T1000 (cell line): ENCODE data around the gene ZCCHC24.
A peak's percentile ranks its signal among the peaks of the same experiment; 100 is the strongest.

Experiments used
- DNase-seq: peaks from one replicate; lab custom pipeline; 2025; ENCODE audit warnings: mixed read lengths; lab: John Stamatoyannopoulos, UW

The ZCCHC24 gene

GRCh38 chr10:79383974-79384606 lies 61.3 kb downstream of the ZCCHC24 start:
- DNase-seq, result no peak

DNA sequence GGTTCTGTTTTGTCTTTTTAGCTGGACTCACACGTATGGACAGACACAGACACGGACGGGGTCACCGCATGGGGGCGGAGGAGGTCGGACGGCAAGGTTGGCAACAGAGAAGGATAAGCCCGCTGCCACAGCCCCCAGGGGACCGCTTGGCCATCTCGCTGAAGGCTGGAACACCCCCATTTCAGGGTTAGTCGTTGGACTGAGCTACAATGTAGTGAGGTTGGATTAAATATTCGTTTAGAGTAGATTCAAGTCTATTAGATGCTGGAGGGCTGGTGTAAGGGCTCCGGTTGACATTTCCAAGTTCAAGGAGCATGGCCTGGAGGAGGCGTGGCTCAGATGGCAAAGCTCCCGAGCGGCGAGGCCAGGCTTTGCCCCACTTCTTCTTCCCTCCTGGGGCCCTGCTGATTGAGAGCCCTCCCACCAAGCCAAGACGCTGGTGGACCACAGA lies 62.9 kb downstream of the ZCCHC24 start:
- DNase-seq, result no peak

GRCh38 chr10:79381804-79382221 lies 63.6 kb downstream of the ZCCHC24 start:
- DNase-seq, result peak; percentile 72

DNA sequence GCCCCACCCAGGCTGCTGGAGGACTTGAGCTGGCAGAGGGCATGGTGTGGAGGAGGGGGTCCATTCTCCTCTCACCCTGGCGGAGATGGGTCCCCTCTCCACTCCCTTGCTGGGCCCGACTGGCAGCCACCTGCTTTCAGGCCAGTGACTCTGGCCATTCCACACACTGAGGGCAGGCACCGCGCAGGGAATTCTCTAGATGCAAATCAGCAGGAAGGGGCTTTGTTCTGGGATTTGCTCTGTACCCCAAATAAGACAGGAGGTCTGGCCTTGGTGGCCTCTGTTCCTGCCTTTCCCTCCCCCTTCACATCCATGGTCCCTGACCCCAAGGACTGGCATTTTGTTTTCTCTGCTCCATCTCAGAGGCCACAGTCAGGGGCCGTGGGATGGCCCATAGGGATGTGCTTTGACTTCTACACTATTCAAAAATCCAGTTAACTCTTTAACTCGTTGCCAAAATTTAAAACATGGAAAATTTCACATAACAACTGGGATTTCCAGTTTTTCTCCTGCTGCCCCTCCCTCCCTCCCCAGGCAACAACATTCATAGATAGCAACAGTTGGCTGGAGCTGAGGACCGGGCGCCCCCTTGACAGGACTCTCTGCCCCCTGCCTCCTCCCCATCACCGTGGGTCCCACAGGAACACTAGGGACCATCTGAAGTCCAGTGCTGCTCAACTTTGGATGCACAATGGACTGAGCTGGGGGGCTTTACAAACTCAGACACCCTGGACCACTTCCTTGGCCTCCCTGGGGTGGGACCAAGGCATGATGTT lies 64.3 kb downstream of the ZCCHC24 start:
- no peak for DNase-seq

- no peak for DNase-seq
These were observed 65.1 kb downstream of the ZCCHC24 start for GRCh38 chr10:79380125-79380945.

GRCh38 chr10:79379512-79380124 lies 65.8 kb downstream of the ZCCHC24 start:
- DNase-seq, result no peak

- DNase-seq, result no peak
These were observed 66.5 kb downstream of the ZCCHC24 start for GRCh38 chr10:79378647-79379511.

GRCh38 chr10:79378383-79378646 lies 67.1 kb downstream of the ZCCHC24 start:
- DNase-seq, result no peak

DNA sequence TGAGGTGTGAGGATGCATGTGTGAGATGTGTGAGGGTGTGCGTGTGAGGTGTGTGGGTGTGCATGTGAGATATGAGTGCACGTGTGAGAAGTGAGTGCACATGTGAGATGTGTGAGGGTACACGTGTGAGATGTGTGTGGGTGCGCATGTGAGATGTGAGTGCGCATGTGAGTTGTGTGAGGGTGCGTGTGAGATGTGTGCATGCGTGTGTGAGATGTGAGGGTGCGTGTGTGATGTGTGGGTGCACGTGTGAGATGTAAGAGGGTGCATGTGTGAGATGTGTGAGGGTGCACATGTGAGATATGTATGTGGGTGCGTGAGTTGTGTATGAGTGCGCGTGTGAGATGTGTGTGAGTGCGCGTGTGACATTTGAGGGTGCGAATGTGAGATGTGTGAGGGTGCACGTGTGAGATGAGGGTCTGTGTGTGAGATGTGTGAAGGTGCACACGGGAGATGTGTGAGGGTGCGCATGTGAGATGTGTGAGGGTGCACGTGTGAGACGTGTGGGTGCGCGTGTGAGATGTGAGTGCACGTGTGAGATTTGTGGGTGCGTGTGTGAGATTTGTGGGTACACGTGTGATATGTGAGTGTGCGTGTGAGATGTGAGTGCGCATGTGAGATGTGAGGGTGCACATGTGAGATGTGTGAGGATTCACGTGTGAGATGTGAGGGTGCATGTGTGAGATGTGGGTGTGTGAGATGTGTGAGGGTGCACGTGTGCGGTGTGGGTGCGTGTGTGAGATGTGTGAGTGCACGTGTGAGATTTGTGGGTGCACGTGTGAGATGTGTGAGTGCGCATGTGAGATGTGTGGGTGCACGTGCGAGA lies 67.7 kb downstream of the ZCCHC24 start:
- DNase-seq, result no peak

GRCh38 chr10:79376751-79377556 lies 68.5 kb downstream of the ZCCHC24 start:
- no peak for DNase-seq

DNA sequence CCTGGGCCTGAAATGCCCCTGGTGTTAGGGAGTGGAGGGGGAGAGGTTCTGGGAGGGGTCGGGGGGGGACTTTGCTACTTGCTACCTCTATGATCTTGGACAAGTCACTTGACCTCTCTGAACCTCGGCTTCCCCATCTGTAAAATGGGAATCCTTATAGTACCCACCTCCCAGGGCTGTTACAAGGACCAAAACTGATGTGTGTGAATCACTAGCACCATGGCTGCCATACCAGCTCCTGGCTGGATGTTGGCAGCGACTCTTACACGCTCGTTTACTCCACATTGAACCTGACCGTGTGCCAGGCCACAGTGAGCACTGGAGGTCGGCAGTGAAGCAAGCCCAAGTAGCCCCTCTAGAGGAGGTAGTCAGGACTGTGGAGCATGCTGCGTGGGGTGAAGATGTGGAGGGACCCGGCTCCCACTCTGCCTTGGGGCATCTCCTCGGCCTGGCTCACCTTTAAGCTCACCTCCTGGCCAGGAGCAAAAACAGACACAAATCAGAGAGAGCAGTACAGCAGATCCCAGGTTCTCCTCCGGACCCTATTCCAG lies 69.3 kb downstream of the ZCCHC24 start:
- no peak for DNase-seq

DNA sequence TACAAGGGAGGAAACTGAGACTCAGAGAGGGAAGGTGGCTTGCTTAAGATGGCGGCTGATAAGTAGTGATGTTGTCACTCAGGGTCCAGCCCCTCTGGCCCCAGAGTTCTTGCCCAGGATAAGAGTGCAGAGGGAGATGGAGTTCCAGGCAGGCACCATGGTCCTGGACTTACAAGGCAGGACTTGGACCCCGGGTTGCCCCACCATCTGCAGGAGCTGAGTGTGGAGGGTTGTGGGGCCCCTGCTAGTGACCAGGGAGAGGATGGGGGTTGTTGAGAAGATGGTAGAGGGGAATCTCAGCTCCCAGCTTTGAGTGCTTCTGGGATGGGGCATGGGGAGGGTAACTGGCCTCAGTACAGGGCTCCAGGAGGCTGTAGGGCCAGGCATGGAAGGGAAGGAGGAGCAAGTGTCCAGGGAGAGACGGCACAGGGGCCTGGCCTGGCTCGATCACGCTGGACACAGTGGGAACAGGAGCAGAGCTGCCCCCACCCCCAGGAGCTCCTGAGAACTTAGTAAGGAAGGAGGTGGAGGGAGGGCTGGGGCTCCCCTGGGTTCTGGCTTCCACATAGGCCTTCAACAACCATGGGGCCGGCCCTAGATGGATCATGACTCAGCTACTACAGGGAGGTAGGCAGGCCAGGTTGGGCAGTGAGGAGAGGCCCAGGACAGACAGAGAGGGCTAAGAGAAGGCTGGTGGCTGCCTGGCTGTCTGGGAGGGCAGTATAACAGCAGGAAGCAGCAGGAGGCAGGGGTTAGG lies 69.9 kb downstream of the ZCCHC24 start:
- no peak for DNase-seq

GRCh38 chr10:79374312-79375191 lies 70.9 kb downstream of the ZCCHC24 start:
- peak; percentile 70 for DNase-seq

DNA sequence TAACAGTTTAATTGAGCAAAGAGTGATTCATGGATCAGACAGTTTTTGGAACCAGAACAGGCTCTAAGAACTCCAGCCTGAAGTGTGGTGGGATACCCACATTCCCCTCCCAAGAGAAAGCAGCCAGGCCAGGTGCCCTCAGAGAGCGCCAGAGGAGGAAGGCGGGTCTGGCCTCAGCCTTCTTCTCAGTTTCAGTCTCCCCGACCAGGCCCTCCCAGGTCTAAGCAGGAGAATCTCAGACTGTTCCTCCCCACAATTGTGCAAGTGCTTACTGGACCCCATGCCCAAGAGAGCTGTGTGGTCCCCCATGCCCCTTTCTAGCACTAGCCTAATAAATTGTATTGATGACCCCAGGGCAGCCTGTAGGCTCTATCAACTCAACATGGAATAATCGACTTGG lies 72.6 kb downstream of the ZCCHC24 start:
- DNase-seq, result no peak

- no peak for DNase-seq
These were observed 77.8 kb downstream of the ZCCHC24 start for GRCh38 chr10:79367426-79368189.

DNA sequence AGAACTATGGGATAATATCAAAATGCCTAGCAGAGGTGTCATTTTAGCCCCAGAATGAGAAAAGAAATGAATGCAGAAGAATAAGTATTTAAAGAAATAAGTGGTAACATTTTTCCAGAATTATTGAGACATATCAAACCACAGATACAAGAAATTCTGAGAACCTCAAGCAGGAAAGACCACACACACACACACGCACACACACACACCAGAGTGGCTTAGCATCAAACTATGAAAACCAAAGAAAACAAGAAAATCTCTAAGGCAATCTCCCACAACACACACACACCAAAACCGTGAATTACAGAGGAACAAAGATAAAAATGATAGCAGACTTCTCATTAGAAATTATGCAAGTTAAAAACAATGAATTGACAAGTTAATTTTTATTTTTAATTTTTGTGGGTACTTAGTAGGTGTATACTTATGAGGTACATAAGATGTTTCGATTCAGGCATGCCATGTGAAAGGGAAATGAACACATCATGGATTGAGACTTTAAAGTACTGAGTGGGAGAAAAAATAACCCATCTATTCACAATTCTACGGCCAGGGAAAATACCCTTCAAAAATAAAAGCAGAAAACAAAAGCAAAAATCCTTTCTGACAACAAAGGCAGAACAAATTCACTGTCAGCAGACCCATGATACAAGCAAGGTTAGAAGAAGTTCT lies 83.6 kb downstream of the ZCCHC24 start:
- DNase-seq, result no peak
